ENCODE results near the gene TSHR.
"Not testable (repeated sequence)": the region's sequence is repeated elsewhere in the genome, so short reads cannot be mapped to it uniquely, and the experiment has no call there.

The TSHR gene

DNA sequence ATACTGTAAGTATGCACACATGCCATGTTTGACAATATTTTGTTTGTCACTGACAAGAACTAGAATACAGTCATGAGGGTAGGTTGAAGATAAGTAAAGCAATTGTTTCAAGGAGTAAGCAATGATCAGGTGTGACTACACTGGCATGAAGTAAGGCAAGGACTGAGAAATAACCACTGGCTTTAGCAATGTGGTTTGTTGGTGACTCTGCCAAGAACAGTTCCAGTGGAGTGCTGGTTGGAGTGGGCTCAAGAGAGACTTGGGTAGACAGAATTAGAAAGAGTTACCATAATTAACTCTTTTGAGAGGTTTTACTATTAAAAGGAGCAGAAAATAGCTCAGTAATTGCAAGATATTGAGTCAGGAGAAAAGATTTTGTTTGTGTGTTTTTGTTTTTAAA is 135.7 kb downstream of the TSHR start:
- no peak for DNase-seq

DNA sequence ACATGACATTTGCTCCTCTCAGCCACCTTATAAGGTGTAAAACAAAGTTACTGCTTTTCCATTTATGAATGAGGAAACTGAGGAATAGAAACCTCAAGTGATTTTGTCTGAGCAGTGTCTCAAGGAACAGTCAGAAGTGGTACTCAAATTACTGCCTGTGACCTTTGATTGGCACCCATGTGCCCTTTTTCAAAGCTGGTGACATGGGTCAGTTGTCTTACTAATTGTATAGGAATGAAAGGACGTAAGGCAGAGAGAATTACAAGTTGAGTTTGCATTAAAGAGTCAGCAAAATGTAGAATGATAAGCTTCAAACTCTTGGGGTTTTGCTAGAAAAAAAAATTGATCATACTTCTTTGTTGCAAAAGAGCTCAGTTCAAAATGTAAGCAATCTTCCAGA is 136.2 kb downstream of the TSHR start:
- no peak for DNase-seq

DNA sequence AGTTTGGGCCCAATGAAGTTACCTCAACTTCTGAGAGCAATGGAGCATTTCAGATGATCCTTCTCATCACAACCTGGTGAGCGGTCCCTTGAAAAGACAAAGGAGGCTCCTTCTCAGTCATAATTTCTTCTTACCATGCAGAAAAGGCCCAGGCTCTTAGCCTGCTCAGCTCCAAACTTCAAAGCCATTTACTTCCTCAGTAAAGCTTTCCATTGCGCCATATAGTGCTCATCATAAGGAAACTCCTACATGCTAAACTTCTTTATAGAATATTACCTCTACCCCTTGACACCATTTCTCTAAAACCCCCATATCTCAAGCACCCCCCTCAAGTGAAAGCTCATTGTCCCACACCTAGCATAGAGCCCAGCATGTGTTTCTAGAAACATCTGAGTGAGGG is 138.2 kb downstream of the TSHR start:
- DNase-seq: peak; percentile 65

DNA sequence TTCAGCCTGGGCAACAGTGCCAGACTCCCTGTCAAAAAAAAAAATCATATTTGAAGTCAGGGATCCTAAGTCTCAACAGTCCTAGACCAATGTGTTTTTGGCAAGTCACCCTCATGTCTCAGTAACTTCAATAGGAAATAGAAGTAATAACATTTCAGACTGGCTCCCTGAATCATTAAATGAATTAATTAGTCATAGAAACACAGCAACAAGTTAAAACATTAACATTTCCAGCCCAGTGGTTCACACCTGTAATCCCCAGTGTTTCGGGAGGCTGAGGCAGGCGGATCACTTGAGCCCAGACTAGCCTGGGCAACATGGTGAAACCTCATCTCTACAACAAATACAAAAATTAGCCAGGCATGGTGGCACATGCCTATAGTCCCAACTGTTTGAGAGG is 140.1 kb downstream of the TSHR start:
- DNase-seq: no peak

DNA sequence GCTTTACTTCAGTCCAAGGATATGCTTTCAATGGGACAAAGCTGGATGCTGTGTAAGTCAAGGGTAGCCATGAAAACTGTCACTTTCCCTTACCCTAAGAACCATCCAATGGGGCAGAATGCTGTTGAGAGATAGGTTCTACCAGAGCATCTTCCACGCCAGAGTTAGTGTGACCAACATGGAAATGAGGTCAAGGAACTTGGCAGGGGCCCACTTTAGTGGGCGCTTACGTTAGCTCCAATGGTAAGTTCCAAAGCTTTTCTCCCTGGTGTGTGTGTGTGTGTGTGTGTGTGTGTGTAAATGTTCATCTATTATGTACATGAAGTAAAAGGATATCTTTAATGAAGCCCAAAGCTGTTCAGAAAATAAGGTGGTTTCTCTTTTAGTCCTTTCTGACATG is 141.2 kb downstream of the TSHR start:
- no peak for DNase-seq

DNA sequence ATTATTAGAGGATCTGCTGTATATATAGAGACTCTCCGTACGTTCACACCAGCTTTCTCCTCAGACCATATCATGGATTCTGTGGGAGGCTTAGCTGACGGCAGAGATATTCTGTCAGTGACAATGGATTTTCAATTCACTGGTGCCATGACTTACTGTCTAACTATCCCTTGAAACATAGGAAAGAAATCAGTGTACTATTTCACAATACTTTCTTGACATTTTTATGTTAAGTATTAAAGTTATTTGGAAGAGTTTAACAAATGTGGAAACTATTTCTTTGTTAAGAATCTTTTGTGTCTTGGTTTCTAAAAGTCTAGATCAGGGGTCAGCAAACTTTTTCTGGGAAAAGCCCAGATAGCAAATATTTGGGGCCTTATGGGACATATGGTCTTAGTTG is 146.8 kb downstream of the TSHR start:
- no peak for DNase-seq

DNA sequence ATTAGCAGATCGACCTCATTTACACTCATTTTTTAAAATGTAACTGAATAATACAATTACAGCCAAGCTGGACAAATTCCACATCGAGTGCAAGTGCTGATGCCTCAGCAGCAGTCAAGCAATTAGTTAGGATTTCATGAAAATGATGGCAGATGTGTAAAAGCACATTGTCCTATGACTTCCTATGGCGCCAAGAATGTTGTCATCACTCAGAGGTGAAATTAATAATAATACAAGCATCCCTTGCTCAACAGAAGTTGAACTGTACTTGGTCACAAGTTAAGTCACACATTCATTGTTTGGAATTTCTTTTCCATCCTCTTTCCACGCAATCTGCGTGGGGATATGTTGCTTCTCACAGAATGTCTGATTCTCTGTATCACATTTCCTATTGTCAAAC is 148.0 kb downstream of the TSHR start:
- no peak for DNase-seq

DNA sequence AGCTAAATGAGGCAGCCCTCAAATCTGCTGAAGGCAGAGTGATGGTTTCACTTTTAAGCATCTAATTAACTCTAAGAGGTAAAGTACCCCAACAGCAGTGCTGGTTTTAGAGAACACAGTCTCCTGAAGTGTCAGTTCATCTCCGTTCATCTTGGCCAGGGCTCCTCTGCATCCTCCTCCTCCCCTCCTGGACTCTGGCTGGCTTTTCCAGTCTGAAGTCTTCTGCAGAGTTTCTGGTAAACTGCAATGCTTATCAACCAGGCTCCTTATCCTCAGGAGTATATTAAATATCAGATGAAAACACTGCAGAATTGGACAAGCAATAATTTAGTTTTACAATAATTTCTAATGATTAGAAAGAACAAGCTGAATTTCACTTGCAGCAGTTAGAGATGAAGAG is 150.0 kb downstream of the TSHR start:
- no peak for DNase-seq

DNA sequence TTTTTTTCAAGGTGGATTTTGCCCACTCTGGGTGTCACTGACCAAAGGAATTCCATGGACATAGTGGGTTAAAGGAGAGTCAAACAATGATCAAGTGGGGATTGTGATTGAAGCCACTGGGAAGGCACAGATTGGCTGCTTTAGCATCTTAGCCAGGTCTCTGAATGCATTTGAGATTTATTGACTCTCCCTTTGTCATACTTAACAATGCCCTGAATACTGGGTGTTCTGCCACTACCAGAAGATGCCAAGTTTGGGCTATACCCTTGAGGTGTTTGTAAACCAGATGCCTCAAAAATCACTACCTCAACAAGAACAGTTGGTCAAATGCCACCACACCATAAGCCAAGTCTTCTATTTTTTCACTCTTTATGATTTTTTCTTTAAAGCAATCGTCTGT is 150.5 kb downstream of the TSHR start:
- no peak for DNase-seq

DNA sequence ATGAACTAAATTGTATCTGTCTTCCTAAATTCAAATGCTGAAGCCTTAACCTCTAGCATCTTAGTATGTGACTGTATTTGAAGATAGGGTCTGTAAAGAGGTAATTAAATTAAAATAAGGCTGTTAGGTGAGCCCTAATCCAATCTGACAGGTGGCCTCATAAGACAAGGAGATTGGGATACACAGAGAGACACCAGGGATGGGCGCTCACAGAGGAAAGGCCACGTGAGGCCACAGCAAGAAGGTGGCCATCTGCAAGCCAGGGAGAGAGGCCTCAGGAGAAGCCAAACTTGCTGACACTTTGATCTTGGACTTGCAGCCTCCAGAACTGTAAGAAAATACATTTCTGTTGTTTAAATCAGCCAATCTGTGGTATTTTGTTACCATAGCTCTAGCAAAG is 154.8 kb downstream of the TSHR start:
- DNase-seq: no peak

DNA sequence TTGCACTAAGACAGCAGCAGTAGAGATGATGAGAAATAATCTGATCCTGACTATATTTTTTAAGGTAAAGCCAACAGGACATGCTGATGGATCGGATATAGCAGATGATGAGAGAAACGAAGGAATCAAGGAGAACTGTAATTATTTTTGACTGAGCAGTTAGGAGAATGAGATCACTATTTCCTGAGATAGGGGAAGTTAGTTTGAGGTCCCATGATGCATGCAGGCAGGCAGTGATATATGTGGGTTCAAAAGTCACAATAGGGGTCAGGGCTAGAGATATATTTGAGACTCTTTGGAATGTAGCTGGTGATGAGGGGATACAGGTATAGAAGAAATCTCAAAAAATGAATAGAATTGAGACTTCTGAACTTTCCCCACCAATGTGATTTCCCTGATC is 157.8 kb downstream of the TSHR start:
- DNase-seq: peak; percentile 47

DNA sequence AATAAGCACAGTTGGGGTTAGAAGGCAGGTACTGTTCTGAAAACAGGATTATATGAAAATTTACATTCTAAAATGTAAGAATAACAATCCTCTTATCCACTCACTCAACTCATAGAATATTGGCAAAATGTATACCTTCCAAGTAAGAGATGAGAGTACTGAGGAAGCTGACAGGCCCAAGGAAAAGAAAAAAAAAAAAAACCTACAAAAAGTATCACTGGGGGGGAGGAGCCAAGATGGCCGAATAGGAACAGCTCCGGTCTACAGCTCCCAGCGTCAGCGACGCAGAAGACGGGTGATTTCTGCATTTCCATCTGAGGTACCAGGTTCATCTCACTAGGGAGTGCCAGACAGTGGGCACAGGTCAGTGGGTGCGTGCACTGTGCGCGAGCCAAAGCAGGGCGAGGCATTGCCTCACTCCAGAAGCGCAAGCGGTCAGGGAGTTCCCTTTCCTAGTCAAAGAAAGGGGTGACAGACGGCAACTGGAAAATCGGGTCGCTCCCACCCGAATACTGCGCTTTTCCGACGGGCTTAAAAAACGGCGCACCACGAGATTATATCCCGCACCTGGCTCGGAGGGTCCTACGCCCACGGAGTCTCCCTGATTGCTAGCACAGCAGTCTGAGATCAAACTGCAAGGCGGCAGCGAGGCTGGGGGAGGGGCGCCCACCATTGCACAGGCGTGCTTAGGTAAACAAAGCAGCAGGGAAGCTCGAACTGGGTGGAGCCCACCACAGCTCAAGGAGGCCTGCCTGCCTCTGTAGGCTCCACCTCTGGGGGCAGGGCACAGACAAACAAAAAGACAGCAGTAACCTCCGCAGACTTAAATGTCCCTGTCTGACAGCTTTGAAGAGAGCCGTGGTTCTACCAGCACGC is 158.8 kb downstream of the TSHR start:
- DNase-seq: not testable (repeated sequence)

DNA sequence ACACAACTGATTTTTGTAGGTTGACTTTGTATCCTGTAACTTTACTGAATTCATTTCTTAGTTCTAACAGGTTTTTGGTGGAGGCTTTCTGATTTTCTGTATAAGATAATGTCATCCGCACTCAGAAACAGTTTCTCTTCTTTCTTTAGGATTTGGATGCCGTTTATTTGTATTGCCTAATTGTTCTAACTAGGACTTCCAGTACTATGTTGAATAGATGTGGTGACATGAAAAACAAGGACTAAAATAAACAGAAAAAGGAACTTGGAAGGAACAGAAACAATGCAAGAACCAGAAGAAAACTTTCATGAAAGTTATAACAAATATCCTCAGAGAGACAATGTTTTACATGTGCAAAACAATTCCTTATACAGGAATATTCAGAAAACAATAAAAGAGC is 165.1 kb downstream of the TSHR start:
- DNase-seq: peak; percentile 90

DNA sequence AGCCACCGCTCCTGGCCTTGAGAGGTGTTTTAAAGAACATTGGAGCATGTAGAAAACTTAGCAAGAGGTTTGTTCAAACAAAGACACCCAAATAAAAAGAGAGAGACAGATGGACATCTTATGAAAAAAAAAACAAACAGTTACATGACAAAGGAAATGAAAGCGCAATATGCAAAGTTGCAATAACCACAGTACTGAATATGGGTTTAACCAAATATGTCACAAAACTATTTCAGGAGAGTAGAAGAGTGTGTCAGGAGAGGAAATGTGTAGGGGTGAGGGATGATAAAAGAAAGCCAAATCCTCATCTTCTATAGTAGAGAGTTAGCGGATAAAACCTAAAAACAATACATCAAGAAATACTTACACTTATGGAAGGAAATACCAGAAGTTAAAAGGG is 166.9 kb downstream of the TSHR start:
- peak; percentile 93 for DNase-seq

DNA sequence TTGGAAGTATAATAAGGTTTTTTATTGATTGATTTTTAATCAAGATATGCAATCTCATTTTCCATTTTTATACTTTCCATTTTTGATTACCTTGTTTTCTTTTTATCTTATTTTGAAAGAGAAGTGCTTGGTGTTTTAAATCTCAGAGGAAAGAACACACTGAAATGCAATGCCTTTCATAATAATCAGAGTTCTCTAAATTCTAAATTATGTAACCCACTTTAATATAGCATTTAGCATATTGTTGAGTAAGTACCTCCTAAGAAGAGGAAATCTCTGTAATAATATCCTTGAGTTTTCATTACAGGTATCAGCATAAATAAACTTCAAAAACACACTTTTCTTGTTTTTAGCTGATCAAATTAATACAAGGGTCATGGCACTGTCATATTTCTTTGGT is 168.4 kb downstream of the TSHR start:
- no peak for DNase-seq

DNA sequence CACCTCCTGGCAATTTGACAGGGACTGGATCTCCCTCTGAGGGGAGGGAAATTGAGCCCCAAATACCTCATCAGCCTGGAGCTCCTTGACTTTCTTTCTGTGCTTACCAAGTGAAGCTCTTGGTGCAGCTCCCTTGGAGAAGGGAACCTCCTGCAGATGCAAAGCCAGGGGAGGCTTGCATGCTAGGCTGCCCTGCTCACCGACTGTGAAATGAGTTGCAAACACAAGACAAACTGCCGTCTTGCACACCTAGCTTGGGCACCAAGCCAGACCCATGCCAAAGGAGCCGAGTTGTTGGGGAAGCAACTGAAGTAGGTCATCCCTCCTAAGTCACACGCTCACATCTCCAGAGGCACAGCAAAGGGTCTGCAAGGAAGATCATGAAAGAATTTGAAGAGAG is 170.1 kb downstream of the TSHR start:
- DNase-seq: no peak

DNA sequence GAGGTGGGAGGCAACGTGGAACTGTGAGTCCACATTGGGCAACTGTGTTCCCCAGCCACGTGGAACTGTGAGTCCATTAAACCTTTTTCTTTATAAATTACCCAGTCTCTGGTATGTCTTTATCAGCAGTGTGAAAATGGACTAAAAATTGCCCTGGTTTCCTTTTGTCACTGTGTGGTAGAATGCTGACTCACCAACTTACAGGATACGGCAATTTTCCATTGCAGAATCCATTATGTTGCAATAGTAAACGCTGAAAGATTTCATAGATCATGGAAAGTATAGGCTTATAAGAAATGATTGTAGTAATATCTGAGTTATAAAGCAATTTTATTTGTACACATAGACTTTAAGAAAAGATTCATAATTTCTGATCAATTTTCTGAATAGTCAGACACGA is 172.4 kb downstream of the TSHR start:
- peak; percentile 90 for DNase-seq

DNA sequence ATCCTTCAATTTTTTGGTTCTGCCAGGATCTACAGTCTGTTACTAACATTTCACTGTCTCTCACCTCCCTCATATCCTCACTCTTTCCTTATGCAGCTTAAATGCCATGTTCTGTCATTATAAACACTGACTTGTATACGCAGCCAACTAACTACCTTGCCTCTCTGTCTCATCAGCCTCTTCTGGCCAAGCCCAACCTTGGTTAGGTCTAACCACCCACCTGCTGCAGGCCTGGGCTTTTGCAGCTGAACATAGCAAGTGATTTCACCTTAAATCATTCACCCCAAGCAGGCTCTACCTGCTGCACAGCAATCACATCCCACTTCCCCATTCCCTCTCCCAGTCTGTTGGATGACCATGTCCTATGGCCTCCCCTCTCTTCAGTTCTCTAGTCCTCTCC is 173.8 kb downstream of the TSHR start:
- no peak for DNase-seq

DNA sequence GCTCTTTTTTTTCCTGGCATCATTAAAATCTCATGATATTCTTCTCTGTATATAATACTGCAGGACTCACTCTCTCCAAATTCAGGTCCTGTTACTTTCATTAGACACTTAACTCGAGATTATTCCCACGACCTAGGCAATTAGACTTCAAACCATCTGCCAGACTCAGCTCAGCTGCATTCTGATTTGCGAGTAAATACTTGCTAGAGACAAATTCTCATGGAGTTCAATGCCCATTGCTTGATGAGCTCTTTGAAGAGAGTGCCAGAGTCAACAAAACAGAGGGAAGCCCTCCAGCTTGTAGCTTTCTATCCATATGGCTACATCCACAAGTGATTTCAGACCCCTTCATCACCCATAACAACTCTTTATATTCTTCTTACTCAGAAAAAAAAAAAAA is 177.0 kb downstream of the TSHR start:
- no peak for DNase-seq

DNA sequence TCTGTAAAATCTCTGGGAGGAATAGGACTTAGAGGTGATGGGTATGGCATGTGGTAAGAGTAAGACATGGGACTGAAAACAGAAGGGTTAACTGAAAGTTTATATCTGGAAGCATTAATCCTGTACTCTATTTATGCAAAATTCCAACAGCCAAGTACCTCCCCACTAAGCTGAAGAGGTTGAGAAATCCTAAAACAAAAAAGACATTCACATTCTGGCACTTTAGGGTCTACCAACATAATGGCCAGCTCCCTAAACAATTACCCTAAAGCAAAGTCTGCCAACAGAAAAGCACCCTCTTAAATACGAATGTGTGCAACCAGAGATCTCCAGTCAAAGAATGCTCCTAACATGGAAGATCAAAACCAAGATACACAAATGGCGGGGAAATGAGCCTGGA is 178.0 kb downstream of the TSHR start:
- DNase-seq: no peak

DNA sequence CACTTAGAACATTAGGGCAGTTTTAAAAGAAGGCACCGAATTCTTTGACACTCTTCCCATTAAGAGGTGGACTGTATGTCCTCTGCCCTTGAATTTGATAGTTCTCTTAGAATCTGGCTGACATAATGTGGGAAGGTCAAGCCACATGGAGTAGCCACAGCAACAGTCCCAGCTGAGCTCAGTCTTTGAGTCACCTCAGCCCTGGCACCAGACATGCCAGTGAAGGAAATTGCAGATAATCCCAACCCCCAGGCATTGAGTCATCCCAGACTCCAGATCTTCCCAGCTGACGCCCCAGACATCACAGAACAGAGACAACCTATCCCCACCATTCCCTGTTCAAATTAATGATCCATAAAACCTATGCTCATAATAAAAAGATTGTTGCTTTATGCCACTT is 181.9 kb downstream of the TSHR start:
- DNase-seq: peak; percentile 51

DNA sequence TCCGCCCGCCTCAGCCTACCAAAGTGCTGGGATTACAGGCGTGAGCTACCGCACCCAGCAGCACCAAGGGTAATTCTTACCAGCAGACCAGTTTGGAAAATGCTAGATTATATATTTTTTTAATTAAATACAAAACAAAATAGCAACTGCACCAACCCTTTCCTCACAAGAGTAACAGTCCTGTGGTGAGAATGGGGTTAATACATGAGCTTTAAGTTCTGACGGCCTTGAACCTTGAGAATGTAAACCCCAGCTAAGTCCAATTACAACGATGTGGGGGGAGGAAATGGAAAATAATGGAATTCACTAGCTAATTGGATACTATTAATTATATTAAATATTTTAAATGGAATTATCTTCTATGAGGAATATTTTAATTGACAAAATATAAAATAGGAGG is 183.0 kb downstream of the TSHR start:
- no peak for DNase-seq

DNA sequence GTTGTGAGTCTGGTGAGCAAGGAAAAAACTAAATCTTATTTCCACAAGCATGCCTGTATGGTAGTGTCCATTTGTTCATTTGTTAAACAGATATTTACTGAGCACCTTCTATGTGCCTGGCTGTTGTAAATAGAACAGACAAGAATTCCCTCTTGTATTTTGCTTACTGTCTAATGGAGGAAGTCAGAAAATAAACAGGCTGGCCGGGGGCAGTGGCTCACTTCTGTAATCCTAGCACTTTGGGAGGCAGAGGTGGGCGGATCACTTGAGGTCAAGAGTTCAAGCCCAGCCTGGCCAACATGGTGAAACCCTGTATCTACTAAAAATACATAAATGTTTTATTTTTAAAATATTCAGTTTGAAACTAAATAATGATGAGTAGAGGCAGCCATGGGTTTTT is 186.0 kb downstream of the TSHR start:
- DNase-seq: peak; percentile 78

DNA sequence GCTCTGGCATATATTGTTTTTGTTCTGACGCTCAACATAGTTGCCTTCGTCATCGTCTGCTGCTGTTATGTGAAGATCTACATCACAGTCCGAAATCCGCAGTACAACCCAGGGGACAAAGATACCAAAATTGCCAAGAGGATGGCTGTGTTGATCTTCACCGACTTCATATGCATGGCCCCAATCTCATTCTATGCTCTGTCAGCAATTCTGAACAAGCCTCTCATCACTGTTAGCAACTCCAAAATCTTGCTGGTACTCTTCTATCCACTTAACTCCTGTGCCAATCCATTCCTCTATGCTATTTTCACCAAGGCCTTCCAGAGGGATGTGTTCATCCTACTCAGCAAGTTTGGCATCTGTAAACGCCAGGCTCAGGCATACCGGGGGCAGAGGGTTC is 188.4 kb downstream of the TSHR start:
- no peak for DNase-seq
